ENCODE results near the gene SLC52A3. TPM values are rescaled to one million over a fixed set of nuclear protein-coding genes. Genes with fewer than 3 reads are reported as not detected.

SLC52A3 gene
- total and polyA plus RNA-seq, 2 of the 13 experiments (the other 11 are each of a cell fraction or from before 2014, with no cell fraction given) = 0.03 TPM; not detected in 1

GRCh38 chr20:733861-734260, 34.4 kb downstream of the SLC52A3 start:
- ChIA-PET POLR2A (no interaction called here), CTCF (ENCODE audit: low intra/inter-chr PET ratio, low total read pairs) (no interaction called here)
- H3K27me3 ChIP-seq (ENCODE audit: control insufficient read depth in 1 of 2, insufficient read depth in 2 of 2, low read length in 2 of 2) = peaks cover 3 to 26% of the 10 kb centered on the region in 2 experiments
- H4K20me1 ChIP-seq (ENCODE audit: insufficient read depth, low read length) = no peaks in the 10 kb centered on the region
- intact Hi-C loops (cut with micrococcal nuclease; ENCODE audit: unreplicated experiment) (no loop called here), in situ Hi-C loops (cut with HindIII; ENCODE audit: extremely low pct_ligation_motif_present, low pct_unique_long_range_greater_than_20kb) (loop anchor here (10.0 kb wide), 1 partner anchor 379 kb away; no protein-coding TSS in a partner anchor)
- H2AFZ ChIP-seq (ENCODE audit: low read length) = no peak overlapping the region
- ATAC-seq = no peak
- 24% methylated on average over 5 of the region's 7 CpGs for WGBS (ENCODE audit: low lambda C conversion rate)
- no peaks in the 10 kb centered on the region for H3K79me2 ChIP-seq (ENCODE audit: insufficient read depth, low read length)
- no peak for FAIRE-seq
- H3K27ac ChIP-seq (ENCODE audit: extremely low read length, insufficient read depth, low read length) = no peak overlapping the region
- DNase-seq (ENCODE audit: low spot score) = no peak
- peaks cover 3% of the 10 kb centered on the region; the same call in 1 of the 2 replicates for H3K4me1 ChIP-seq (ENCODE audit: insufficient read depth, low read length)
- no peaks in the 10 kb centered on the region for H3K36me3 ChIP-seq (replicated peaks in 1 of 2; ENCODE audit: control insufficient read depth in 1 of 2, insufficient read depth in 2 of 2, low read length in 2 of 2)
- no peak overlapping the region for H3K9ac ChIP-seq (ENCODE audit: insufficient read depth, low read depth, low read length)
- H3K4me3 ChIP-seq (replicated peaks in 1 of 3; ENCODE audit: insufficient read depth in 1 of 3, low read depth in 2 of 3, low read length in 3 of 3) = no peak overlapping the region
- no peak overlapping the region for H3K4me2 ChIP-seq (ENCODE audit: low read depth, low read length)
- TF ChIP-seq REST (IDR thresholded peaks at IDR 0.05; ENCODE audit: borderline replicate concordance in 1 of 2, low read depth in 1 of 2, low read length in 2 of 2) = no peak
- H3K9me3 ChIP-seq (ENCODE audit: low read length) = no peaks in the 10 kb centered on the region
- no TSS peak for BruUV-seq (replicated peaks)

DNA sequence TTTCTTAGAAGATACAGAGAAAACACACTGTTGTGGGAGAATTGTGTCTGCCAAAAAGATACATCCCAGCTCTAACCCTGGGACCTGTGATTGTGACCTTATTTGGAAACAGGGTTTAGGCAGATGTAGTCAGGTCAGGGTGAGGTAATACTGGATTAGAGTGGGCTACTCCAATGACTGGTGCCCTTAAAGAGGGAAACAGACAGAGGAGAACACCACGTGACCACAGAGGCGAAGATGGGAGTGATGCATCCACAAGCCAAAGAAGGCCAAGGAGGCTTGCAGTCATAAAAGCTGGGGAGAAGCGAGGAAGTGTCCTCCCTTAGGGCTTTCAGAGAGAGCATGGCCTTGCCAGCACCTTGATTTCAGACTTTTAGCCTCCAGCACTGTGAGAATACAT, 35.6 kb downstream of the SLC52A3 start:
- H2AFZ ChIP-seq (ENCODE audit: low read length) = no peak overlapping the region
- H3K9me3 ChIP-seq (ENCODE audit: low read length) = no peaks in the 10 kb centered on the region
- no peak overlapping the region for H3K9ac ChIP-seq (ENCODE audit: insufficient read depth, low read depth, low read length)
- in situ Hi-C loops (cut with HindIII; ENCODE audit: extremely low pct_ligation_motif_present, low pct_unique_long_range_greater_than_20kb) = loop anchor here (10.0 kb wide), 1 partner anchor 378 kb away; no protein-coding TSS in a partner anchor
- ATAC-seq (no peak), FAIRE-seq (no peak), DNase-seq (ENCODE audit: low spot score) (no peak)
- POLR2A ChIA-PET = no interaction called here
- H4K20me1 ChIP-seq (ENCODE audit: insufficient read depth, low read length) = no peaks in the 10 kb centered on the region
- BruUV-seq (replicated peaks) = no TSS peak
- H3K4me2 ChIP-seq (ENCODE audit: low read depth, low read length) = no peak overlapping the region
- intact Hi-C loops (cut with micrococcal nuclease; ENCODE audit: unreplicated experiment) = no loop called here
- H3K27me3 ChIP-seq (ENCODE audit: control insufficient read depth in 1 of 2, insufficient read depth in 2 of 2, low read length in 2 of 2) = peaks cover 5 to 36% of the 10 kb centered on the region in 2 experiments
- H3K27ac ChIP-seq (ENCODE audit: extremely low read length, insufficient read depth, low read length) = no peak overlapping the region
- 1% methylated on average over 3 of the region's 3 CpGs for WGBS (ENCODE audit: low lambda C conversion rate)
- H3K79me2 ChIP-seq (ENCODE audit: insufficient read depth, low read length) = no peaks in the 10 kb centered on the region
- CTCF ChIA-PET (ENCODE audit: low intra/inter-chr PET ratio, low total read pairs) = no interaction called here
- no peaks in the 10 kb centered on the region for H3K36me3 ChIP-seq (replicated peaks in 1 of 2; ENCODE audit: control insufficient read depth in 1 of 2, insufficient read depth in 2 of 2, low read length in 2 of 2)
- H3K4me1 ChIP-seq (ENCODE audit: insufficient read depth, low read length) = peaks cover 6% of the 10 kb centered on the region; the same call in 1 of the 2 replicates
- no peak overlapping the region for H3K4me3 ChIP-seq (replicated peaks in 1 of 3; ENCODE audit: insufficient read depth in 1 of 3, low read depth in 2 of 3, low read length in 3 of 3)
- no peak for TF ChIP-seq ZSCAN29 (CRISPR knock-in tag; conservative IDR thresholded peaks at IDR 0.05)
- TF ChIP-seq USF2 (IDR thresholded peaks at IDR 0.05; ENCODE audit: low read depth, low read length) = peak; percentile 68
- no peak for TF ChIP-seq USF2 (CRISPR knock-in tag; IDR thresholded peaks at IDR 0.05; ENCODE audit: borderline replicate concordance)
- no peak for TF ChIP-seq ZSCAN25 (CRISPR knock-in tag; IDR thresholded peaks at IDR 0.05)
- no peak for TF ChIP-seq HOMEZ (CRISPR knock-in tag; IDR thresholded peaks at IDR 0.05; ENCODE audit: low read depth)
- TF ChIP-seq SMAD1 (CRISPR knock-in tag; IDR thresholded peaks at IDR 0.05; ENCODE audit: borderline replicate concordance, low read depth) = no peak
